HG02870 (cell line): ENCODE data around the gene POU3F4.

ENCODE experiments used
- ATAC-seq: cut with Tn5 transposase; IDR thresholded peaks from one replicate; pipeline ENCODE4 v1.9.1; 2021; ENCODE audit warnings: mild to moderate bottlenecking, moderate library complexity; ENCODE audit not compliant: unreplicated experiment

Gene POU3F4

GRCh38 chrX:83508006-83508405 lies at the start of gene POU3F4:
POU3F4 (plus strand) TSS chrX:83508290; CDS start chrX:83508325, 35 bp downstream.
- ATAC-seq = no peak

- peak; percentile 94 for ATAC-seq
Observed at GRCh38 chrX:83469551-83469950, 38.5 kb upstream of the POU3F4 start.

- no peak for ATAC-seq
Observed at GRCh38 chrX:83495898-83496297, 12.2 kb upstream of the POU3F4 start.

GRCh38 chrX:83501003-83501402 lies 7.1 kb upstream of the POU3F4 start:
- no peak for ATAC-seq

- ATAC-seq = no peak
Observed at GRCh38 chrX:83501530-83501929, 6.6 kb upstream of the POU3F4 start.

GRCh38 chrX:83504721-83505479 lies 3.2 kb upstream of the POU3F4 start:
- no peak for ATAC-seq

- ATAC-seq = no peak
Observed at GRCh38 chrX:83508526-83509253, 600 bp downstream of the POU3F4 start.

- no peak for ATAC-seq
Observed at GRCh38 chrX:83509254-83509801, 1.2 kb downstream of the POU3F4 start.

- ATAC-seq = no peak
Observed at GRCh38 chrX:83510510-83511062, 2.5 kb downstream of the POU3F4 start.

GRCh38 chrX:83511208-83511607 lies 3.1 kb downstream of the POU3F4 start:
- no peak for ATAC-seq

- no peak for ATAC-seq
Observed at GRCh38 chrX:83512111-83512510, 4.0 kb downstream of the POU3F4 start.

- no peak for ATAC-seq
Observed at GRCh38 chrX:83516597-83516996, 8.5 kb downstream of the POU3F4 start.

GRCh38 chrX:83521905-83522304 lies 13.8 kb downstream of the POU3F4 start:
- ATAC-seq = no peak

- no peak for ATAC-seq
Observed at GRCh38 chrX:83529950-83530349, 21.9 kb downstream of the POU3F4 start.

- no peak for ATAC-seq
Observed at GRCh38 chrX:83535417-83536196, 27.5 kb downstream of the POU3F4 start.
